SK-N-SH (cell line): Measurements from ENCODE around the gene C16orf87. TPM values are rescaled to one million over a fixed set of nuclear protein-coding genes. Genes with fewer than 3 reads are reported as not detected.

Source experiments
- CTCF ChIA-PET: fragments of 300-600, 350-600 bp; formaldehyde crosslinking; extraction: SDS; loops from one replicate; lab custom pipeline; 2021; lab: Yijun Ruan, JAX
- POLR2A ChIA-PET: fragments of 350-600 bp; sonication (Branson Sonifier 250); formaldehyde crosslinking; extraction: SDS; loops from one replicate; lab custom pipeline; 2020; ENCODE audit warnings: antibody characterized with exemption, inconsistent platforms; lab: Yijun Ruan, JAX
- DNase-seq: peaks from one replicate; pipeline ENCODE4 v3.0.0; 2012
- H2AFZ ChIP-seq: fragments of 200-600 bp; sonication (generic); 2 replicates; pipeline ENCODE4 v1.8.1; 2016; ENCODE audit warnings: antibody characterized with exemption, mild to moderate bottlenecking, low read depth
- H3F3A ChIP-seq: fragments of 200-600 bp; sonication (generic); replicated peaks from 2 replicates; pipeline ENCODE3; 2016; ENCODE audit warnings: antibody characterized with exemption, mild to moderate bottlenecking; ENCODE audit not compliant: insufficient read depth
- H3K27ac ChIP-seq, 2 experiments: fragments of 200-500 bp in 1 of 2; fragments of 200-600 bp in 1 of 2; sonication (Bioruptor generic) in 1 of 2; sonication (generic), shearing (Covaris generic) in 1 of 2; 2 replicates each; pipeline versions ENCODE4 v1.5.1 to v1.6.1; 2014 to 2016; ENCODE audit warnings: low read depth in 2 of 2, inconsistent platforms in 1 of 2, low read length in 1 of 2, mild to moderate bottlenecking in 1 of 2, mixed read lengths in 1 of 2
- H3K27me3 ChIP-seq: fragments of 200-600 bp; sonication (generic), shearing (Covaris generic); 2 replicates; pipeline ENCODE4 v1.6.1; 2016; ENCODE audit warnings: mixed run types; ENCODE audit not compliant: insufficient read depth
- H3K36me3 ChIP-seq, 2 experiments: fragments of 200-500 bp in 1 of 2; fragments of 200-600 bp in 1 of 2; sonication (Bioruptor generic) in 1 of 2; sonication (generic) in 1 of 2; replicated peaks in 1 of 2; 2 replicates each; pipeline versions ENCODE3 to v1.5.1; 2014 to 2016; ENCODE audit warnings: low read length in 1 of 2, mild to moderate bottlenecking in 1 of 2; ENCODE audit not compliant: insufficient read depth in 2 of 2, control insufficient read depth in 1 of 2
- H3K4me1 ChIP-seq, 2 experiments: fragments of 200-500 bp in 1 of 2; fragments of 200-600 bp in 1 of 2; sonication (Bioruptor generic) in 1 of 2; sonication (generic), shearing (Covaris generic) in 1 of 2; 2 replicates each; pipeline versions ENCODE4 v1.5.1 to v1.6.1; 2014 to 2016; ENCODE audit warnings: low read depth in 1 of 2, low read length in 1 of 2, mixed run types in 1 of 2; ENCODE audit not compliant: insufficient read depth in 2 of 2, control insufficient read depth in 1 of 2
- H3K4me2 ChIP-seq: fragments of 200-600 bp; sonication (generic), shearing (Covaris generic); 2 replicates; pipeline ENCODE4 v1.6.1; 2017; ENCODE audit warnings: mixed run types
- H3K4me3 ChIP-seq, 2 experiments: fragments of 200-500 bp in 1 of 2; fragments of 200-600 bp in 1 of 2; sonication (Bioruptor generic) in 1 of 2; sonication (generic), shearing (Covaris generic) in 1 of 2; 2 replicates each; pipeline versions ENCODE4 v1.5.1 to v1.8.1; 2014 to 2016; ENCODE audit warnings: low read depth in 2 of 2, inconsistent platforms in 1 of 2, low read length in 1 of 2, mild to moderate bottlenecking in 1 of 2, mixed read lengths in 1 of 2, moderate library complexity in 1 of 2
- H3K79me2 ChIP-seq: fragments of 200-600 bp; sonication (generic); 2 replicates; pipeline ENCODE4 v1.8.1; 2017; ENCODE audit warnings: mild to moderate bottlenecking; ENCODE audit not compliant: insufficient read depth
- H3K9ac ChIP-seq: fragments of 200-600 bp; sonication (generic); 2 replicates; pipeline ENCODE4 v1.6.1; 2017; ENCODE audit warnings: mixed run types
- H3K9me2 ChIP-seq: fragments of 200-600 bp; sonication (generic); 2 replicates; pipeline ENCODE4 v1.6.1; 2017; ENCODE audit warnings: mixed run types
- H3K9me3 ChIP-seq: fragments of 200-600 bp; sonication (generic); 2 replicates; pipeline ENCODE4 v1.6.1; 2017; ENCODE audit warnings: mixed run types, mild to moderate bottlenecking, moderate library complexity
- H4K20me1 ChIP-seq: fragments of 200-600 bp; sonication (generic); 2 replicates; pipeline ENCODE4 v1.6.1; 2017; ENCODE audit warnings: mild to moderate bottlenecking, mixed run types; ENCODE audit not compliant: insufficient read depth
- CHD2 ChIP-seq: fragments of 150-350 bp; IDR thresholded peaks from 2 replicates; pipeline ENCODE4 v1.6.1; 2018; ENCODE audit warnings: low read length; ENCODE audit not compliant: partially characterized antibody
- CTCF ChIP-seq: fragments of 200-600 bp; sonication (generic); IDR thresholded peaks from 2 replicates; pipeline ENCODE4 v1.6.1; 2017; ENCODE audit warnings: antibody characterized with exemption, mild to moderate bottlenecking, moderate library complexity
- EZH2phosphoT487 ChIP-seq: fragments of 200-600 bp; sonication (generic); IDR thresholded peaks from 2 replicates; pipeline ENCODE4 v1.6.1; 2017; ENCODE audit warnings: low read depth, mixed run types, mild to moderate bottlenecking, antibody characterized with exemption, moderate library complexity, borderline replicate concordance
- FOSL2 ChIP-seq: IDR thresholded peaks from 2 replicates; pipeline ENCODE4 v1.4.0; 2012; ENCODE audit warnings: low read depth, mild to moderate bottlenecking, moderate library complexity, borderline replicate concordance
- JUND ChIP-seq: IDR thresholded peaks from 2 replicates; pipeline ENCODE4 v1.4.0; 2012
- NFIC ChIP-seq: IDR thresholded peaks from 2 replicates; pipeline ENCODE4 v1.4.0; 2012; ENCODE audit warnings: borderline replicate concordance
- REST ChIP-seq: IDR thresholded peaks from 2 replicates; pipeline ENCODE4 v1.6.1; 2012; ENCODE audit warnings: mild to moderate bottlenecking, low read depth, low read length, moderate library complexity
- RFX5 ChIP-seq: IDR thresholded peaks from 2 replicates; pipeline ENCODE4 v1.6.1; 2012; ENCODE audit warnings: mild to moderate bottlenecking, improper control_type of control experiment, low read length
- TCF12 ChIP-seq: IDR thresholded peaks from 2 replicates; pipeline ENCODE4 v1.4.0; 2012
- ZBTB33 ChIP-seq: IDR thresholded peaks from 2 replicates; pipeline ENCODE4 v1.4.0; 2012; ENCODE audit warnings: low read depth, borderline replicate concordance
- whole genome bisulfite sequencing: methylation state at CpG from one replicate; pipeline ENCODE4 v1.1.6; 2017; ENCODE audit warnings: low lambda C conversion rate; 5-methylcytosine and 5-hydroxymethylcytosine counted together
- polyA plus RNA-seq, 3 experiments: library from polyadenylated mRNA; depleted of rRNA; stranded (reverse); fragments of >200 nt; gene quantifications; 2 replicates each; pipeline ENCODE4 v1.2.3, GENCODE V29; 2012

The C16orf87 gene
- polyA plus RNA-seq, 1 of the 3 experiments (the other 2 are of a cell fraction), result 3.5 TPM

- H3K27ac ChIP-seq, result no peak overlapping the region
- TF ChIP-seq JUND (0 out of 2 replicates have a peak, but pooled peaks have one; percentile 12), EZH2phosphoT487 (no peak), FOSL2 (peak; percentile 35; the same call in 1 of the 2 replicates)
- peaks cover 65% of the 10 kb centered on the region for H3K79me2 ChIP-seq
- peaks cover 2 to 13% of the 10 kb centered on the region in 2 experiments for H3K36me3 ChIP-seq
- WGBS, result 74% methylated on average over 2 of the region's 2 CpGs
- no peak overlapping the region for H3K4me3 ChIP-seq
- H3K27me3 ChIP-seq, result no peaks in the 10 kb centered on the region
- no peaks in the 10 kb centered on the region for H3K9me2 ChIP-seq
- no peaks in the 10 kb centered on the region; a peak in 1 of 4 replicates for H3K4me1 ChIP-seq
- ChIA-PET CTCF (interaction anchor here (2.3 kb wide), 1 partner anchor 17 kb away, joined by 12 read pairs; no protein-coding TSS in a partner anchor), POLR2A (no interaction called here)
- H2AFZ ChIP-seq, result no peak overlapping the region
- no peak overlapping the region for H3K9ac ChIP-seq
- no peak for DNase-seq
- no peak overlapping the region for H3K4me2 ChIP-seq
- H3K9me3 ChIP-seq, result peaks cover 9% of the 10 kb centered on the region; the same call in 1 of the 2 replicates
- H4K20me1 ChIP-seq, result no peaks in the 10 kb centered on the region
- peaks cover 5% of the 10 kb centered on the region for H3F3A ChIP-seq
Measured at GRCh38 chr16:46817961-46818360, 13.0 kb downstream of the C16orf87 start.

GRCh38 chr16:46814790-46815189, 16.2 kb downstream of the C16orf87 start:
- TF ChIP-seq REST, result no peak
- no peak for TF ChIP-seq CTCF
- no peak for TF ChIP-seq RFX5
- no peak for TF ChIP-seq NFIC
- no peak for TF ChIP-seq TCF12
- TF ChIP-seq CHD2, result no peak
- TF ChIP-seq ZBTB33, result no peak
- no peak for TF ChIP-seq FOSL2
- H3K9me3 ChIP-seq, result peaks cover 9% of the 10 kb centered on the region; the same call in 1 of the 2 replicates
- H3F3A ChIP-seq, result no peaks in the 10 kb centered on the region
- no peak overlapping the region for H3K4me3 ChIP-seq
- H2AFZ ChIP-seq, result no peak overlapping the region
- no peaks in the 10 kb centered on the region for H3K27me3 ChIP-seq
- H3K27ac ChIP-seq, result no peak overlapping the region
- H3K9me2 ChIP-seq, result no peaks in the 10 kb centered on the region
- ChIA-PET POLR2A (interaction anchor here (0.6 kb wide), 1 partner anchor 15 kb away, joined by 4 read pairs; no protein-coding TSS in a partner anchor), CTCF (interaction anchor here (0.5 to 2.7 kb wide), 5 partner anchors 14 to 185 kb away, joined by 3 to 8 read pairs (median 3); no protein-coding TSS in a partner anchor)
- no peak for DNase-seq
- peaks cover 2 to 7% of the 10 kb centered on the region in 2 experiments; a peak in 2 of 4 replicates for H3K4me1 ChIP-seq
- H3K36me3 ChIP-seq, result peaks cover 0 to 5% of the 10 kb centered on the region in 2 experiments
- H4K20me1 ChIP-seq, result no peaks in the 10 kb centered on the region
- H3K4me2 ChIP-seq, result no peak overlapping the region
- WGBS, result 100% methylated on average over 1 of the region's 1 CpG
- H3K79me2 ChIP-seq, result peaks cover 71% of the 10 kb centered on the region
- no peak overlapping the region for H3K9ac ChIP-seq
